Daoy (cell line): Measurements from ENCODE around the gene EEF1A2. TPM values are rescaled to one million over a fixed set of nuclear protein-coding genes. Genes with fewer than 3 reads are reported as not detected.
"Not testable (repeated sequence)": the region's sequence is repeated elsewhere in the genome, so short reads cannot be mapped to it uniquely, and the experiment has no call there.

Source experiments
- DNase-seq: peaks from one replicate; pipeline ENCODE4 v3.0.0-alpha.2; 2015; ENCODE audit warnings: low read depth
- total RNA-seq: library from RNA; depleted of rRNA; stranded (reverse); fragments of >200 nt; shearing (Covaris generic); gene quantifications from 2 replicates; pipeline ENCODE4 v1.2.3, GENCODE V29; 2014

Gene EEF1A2
- total RNA-seq, 1 experiment from 2014 or later, result 6.4 TPM

- no peak for DNase-seq
Measured at GRCh38 chr20:63487116-63487764, 11.6 kb downstream of the EEF1A2 start.

DNA sequence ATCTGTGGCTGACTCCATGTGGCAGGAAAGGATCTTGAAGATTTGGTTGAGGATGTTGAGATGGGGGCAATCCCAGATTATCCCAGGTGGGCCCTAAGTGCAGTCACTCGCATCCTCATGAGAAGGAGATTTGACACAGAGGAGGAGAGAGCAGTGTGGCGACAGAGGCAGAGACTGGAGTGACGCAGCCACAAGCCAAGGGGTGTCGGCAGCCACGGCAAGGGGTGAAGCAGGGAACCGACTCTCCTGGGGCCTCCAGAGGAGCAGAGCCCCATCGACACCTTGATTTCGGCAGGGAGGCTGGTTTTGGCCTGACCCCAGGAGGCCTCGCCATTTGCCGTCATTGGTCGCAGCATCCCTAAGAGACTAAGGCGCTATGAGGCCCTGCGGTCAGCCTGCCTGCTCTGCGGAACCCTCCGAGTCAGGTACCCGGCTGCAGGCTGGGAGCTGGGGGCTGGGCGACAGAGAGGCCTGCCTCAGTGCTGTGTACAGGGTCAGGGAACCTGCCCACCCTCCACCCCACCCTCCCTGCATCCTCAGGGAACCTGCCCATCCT is 12.5 kb downstream of the EEF1A2 start:
- no peak for DNase-seq

DNA sequence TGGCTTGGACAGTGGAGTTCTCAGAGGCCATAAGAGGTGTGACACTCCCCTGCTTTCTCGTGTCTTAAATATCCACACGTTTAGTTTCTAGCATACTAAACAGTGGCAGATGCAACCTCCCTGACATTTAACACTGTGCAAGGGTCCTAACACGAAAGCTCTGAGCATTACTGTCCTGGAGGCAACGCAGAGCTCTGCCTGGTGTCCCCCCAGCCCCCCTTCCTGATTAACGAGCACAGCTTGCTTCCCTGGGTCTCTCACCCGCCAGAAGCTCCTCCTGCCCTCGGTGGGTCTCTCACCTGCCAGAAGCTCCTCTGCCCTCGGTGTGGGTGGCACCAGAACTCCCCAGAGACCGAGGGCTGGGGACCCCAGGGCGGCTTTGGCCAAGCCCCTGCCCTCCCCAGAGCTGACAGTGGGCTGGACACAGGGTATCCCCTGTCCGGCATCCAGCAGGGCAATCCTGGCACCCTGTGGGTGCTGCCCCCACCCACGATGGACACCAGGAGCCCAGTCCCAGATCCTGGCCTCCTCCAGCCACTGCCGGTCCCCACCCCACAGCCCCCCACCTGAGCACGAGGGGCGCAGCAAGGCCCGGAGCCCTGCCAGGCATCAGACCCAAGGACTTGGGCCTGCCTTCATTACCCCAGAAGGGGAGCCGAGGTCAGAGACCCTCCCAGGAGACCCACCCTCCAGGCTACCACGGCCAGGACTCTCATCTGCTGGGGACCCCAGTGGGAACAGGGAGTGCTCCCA is 14.1 kb downstream of the EEF1A2 start:
- DNase-seq, result no peak

DNA sequence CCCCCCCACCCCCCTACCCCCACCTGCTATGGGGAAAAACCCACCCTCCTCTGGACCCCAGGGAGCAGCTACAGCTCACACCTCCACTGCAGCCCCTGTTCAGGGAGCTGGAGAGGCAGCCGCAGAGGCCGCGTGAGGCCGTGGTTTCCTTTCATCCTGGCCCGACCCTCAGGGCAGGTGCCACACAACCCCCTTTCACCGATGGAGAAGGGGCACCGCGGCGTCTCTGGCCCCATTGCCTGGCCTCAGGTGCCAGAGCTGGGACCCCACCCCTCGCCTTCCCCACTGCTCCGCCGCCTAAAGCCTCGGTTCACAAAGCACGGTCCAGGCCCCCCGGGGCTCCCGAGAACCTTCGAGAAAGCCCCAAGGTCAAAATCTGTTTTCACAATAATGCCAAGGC is 14.6 kb downstream of the EEF1A2 start:
- DNase-seq, result no peak

DNA sequence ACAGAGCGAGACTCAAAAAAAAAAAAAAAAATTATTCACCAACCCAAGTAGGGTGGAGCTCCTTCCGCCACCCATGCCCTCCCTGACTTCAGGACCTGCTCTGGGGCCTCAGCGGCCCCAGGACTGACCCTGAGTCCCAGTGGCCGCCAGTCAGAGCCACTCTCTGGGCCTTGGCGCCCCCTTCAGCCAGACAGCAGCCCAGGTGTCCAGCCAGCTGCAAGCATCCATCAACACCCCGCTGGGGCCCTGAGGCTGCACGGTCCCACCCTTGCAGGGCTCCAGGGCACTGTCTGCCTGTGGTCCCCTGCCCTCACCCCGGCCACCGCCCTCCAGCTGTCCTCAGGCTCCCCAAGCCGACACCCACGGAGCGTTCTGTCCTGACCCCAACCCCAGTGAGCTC is 15.0 kb downstream of the EEF1A2 start:
- no peak for DNase-seq

GRCh38 chr20:63482021-63482587 is 16.8 kb downstream of the EEF1A2 start:
- no peak for DNase-seq

- DNase-seq, result no peak
Measured at GRCh38 chr20:63481503-63481902, 17.4 kb downstream of the EEF1A2 start.

GRCh38 chr20:63479695-63480419 is 19.0 kb downstream of the EEF1A2 start:
- DNase-seq, result not testable (repeated sequence)

- no peak for DNase-seq
Measured at GRCh38 chr20:63478346-63479302, 20.3 kb downstream of the EEF1A2 start.

DNA sequence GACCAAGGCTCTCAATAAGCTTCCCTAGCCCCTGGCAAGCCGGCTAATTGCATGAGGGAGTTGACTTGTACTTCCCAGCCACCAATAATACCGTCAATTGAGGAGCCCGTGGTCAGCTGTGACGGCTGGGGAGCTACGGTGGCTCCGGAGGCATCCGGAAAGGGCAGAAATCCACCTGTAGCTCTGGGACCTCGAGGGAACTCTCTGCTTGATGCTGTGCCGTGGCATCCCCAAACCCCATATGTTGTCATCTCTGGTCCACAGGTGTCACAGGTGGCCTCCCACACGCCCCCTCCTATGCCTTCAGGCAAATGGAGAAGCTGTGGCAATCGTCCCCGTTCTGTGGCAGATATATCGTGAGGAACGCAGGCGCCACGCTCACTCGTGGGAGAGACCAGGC is 20.9 kb downstream of the EEF1A2 start:
- DNase-seq, result no peak

- no peak for DNase-seq
Measured at GRCh38 chr20:63477061-63477616, 21.7 kb downstream of the EEF1A2 start.

DNA sequence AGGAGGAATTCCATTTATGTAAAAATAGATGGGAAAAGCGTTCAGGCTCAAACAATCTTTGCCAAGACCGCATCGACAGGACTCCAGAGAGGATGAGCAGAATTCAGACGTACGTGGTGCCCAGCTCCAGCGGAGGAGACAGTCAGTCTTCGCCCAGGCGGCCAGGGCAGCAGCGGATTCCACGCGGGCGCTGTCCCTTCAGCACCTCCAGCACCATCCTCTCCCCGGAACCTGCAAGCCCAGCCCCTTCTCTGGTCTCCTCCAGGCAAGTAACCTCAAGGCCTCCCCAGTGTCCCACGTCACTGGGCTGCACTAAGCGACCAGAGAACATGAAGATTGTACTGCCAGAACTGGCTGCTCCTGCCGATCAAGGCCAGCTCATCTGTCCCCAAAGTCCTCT is 23.7 kb downstream of the EEF1A2 start:
- peak; percentile 63 for DNase-seq

- peak; percentile 36 for DNase-seq
Measured at GRCh38 chr20:63473555-63474449, 25.1 kb downstream of the EEF1A2 start.

GRCh38 chr20:63472862-63473390 is 26.0 kb downstream of the EEF1A2 start:
- no peak for DNase-seq

- DNase-seq, result no peak
Measured at GRCh38 chr20:63471981-63472831, 26.7 kb downstream of the EEF1A2 start, which contains the start of gene KCNQ2. TSS of gene KCNQ2 (minus strand) at chr20:63472655. CDS start at chr20:63472463, 192 bp downstream.

GRCh38 chr20:63471717-63471980 is 27.2 kb downstream of the EEF1A2 start:
- no peak for DNase-seq

GRCh38 chr20:63471002-63471716 is 27.7 kb downstream of the EEF1A2 start:
- no peak for DNase-seq

GRCh38 chr20:63470410-63470809 is 28.5 kb downstream of the EEF1A2 start:
- no peak for DNase-seq
